Stimulated activated naive B cell treated with anti-CD40 and anti-IgM and Interleukin-4, amounts not matched to agents 10 μg/mL and 1 μg/mL and 100 μg/mL, for 72 hours (primary cell): Measurements from ENCODE around the gene MFNG.

Experiments used
- ATAC-seq, 2 donors: fragments of 150-1000 bp; cut with Tn5 transposase; replicated peaks; 2 replicates each; pipeline ENCODE4 v1.10.0; 2021; ENCODE audit warnings: moderate library complexity in 1 of 2
- DNase-seq: peaks from one replicate; pipeline ENCODE4 v3.0.0; 2021
- H3K27ac Mint-ChIP-seq: one replicate; pipeline ENCODE4 v1.8.0; 2022; ENCODE audit warnings: mild to moderate bottlenecking, mixed read lengths
- H3K27me3 Mint-ChIP-seq, 2 donors: one replicate each; pipeline ENCODE4 v1.8.0; 2022; ENCODE audit warnings: mixed read lengths in 2 of 2
- H3K36me3 Mint-ChIP-seq, 2 donors: one replicate each; pipeline ENCODE4 v1.8.0; 2022; ENCODE audit warnings: mixed read lengths in 2 of 2, mild to moderate bottlenecking in 1 of 2
- H3K4me1 Mint-ChIP-seq, 2 donors: one replicate each; pipeline ENCODE4 v1.8.0; 2022; ENCODE audit warnings: mixed read lengths in 2 of 2, mild to moderate bottlenecking in 1 of 2
- H3K4me3 Mint-ChIP-seq, 2 donors: one replicate each; pipeline ENCODE4 v1.8.0; 2022; ENCODE audit warnings: mild to moderate bottlenecking in 2 of 2, mixed read lengths in 2 of 2, moderate library complexity in 1 of 2
- H3K9me3 Mint-ChIP-seq, 2 donors: one replicate each; pipeline ENCODE4 v1.8.0; 2022; ENCODE audit warnings: mixed read lengths in 2 of 2, mild to moderate bottlenecking in 1 of 2

The MFNG gene

GRCh38 chr22:37505565-37505964 lies 19.4 kb upstream of the MFNG start:
- DNase-seq (no peak), ATAC-seq (no peak)
- Mint-ChIP-seq H3K4me1 (peaks cover 0 to 3% of the 10 kb centered on the region in 2 donors), H3K9me3 (no peaks in the 10 kb centered on the region), H3K4me3 (no peak overlapping the region), H3K27ac (no peak overlapping the region), H3K27me3 (peaks cover 20 to 36% of the 10 kb centered on the region in 2 donors), H3K36me3 (no peaks in the 10 kb centered on the region)

- no peaks in the 10 kb centered on the region for H3K36me3 Mint-ChIP-seq
- H3K27ac Mint-ChIP-seq, result no peak overlapping the region
- peaks cover 0 to 3% of the 10 kb centered on the region in 2 donors for H3K4me1 Mint-ChIP-seq
- H3K4me3 Mint-ChIP-seq, result no peak overlapping the region
- DNase-seq, result no peak
- peaks cover 26 to 42% of the 10 kb centered on the region in 2 donors for H3K27me3 Mint-ChIP-seq
- no peaks in the 10 kb centered on the region for H3K9me3 Mint-ChIP-seq
- ATAC-seq, result no peak
Measured at GRCh38 chr22:37504964-37505363, 18.8 kb upstream of the MFNG start.

- Mint-ChIP-seq H3K27me3 (peaks cover 34 to 48% of the 10 kb centered on the region in 2 donors), H3K36me3 (no peaks in the 10 kb centered on the region), H3K9me3 (no peaks in the 10 kb centered on the region), H3K4me1 (peaks cover 0 to 3% of the 10 kb centered on the region in 2 donors), H3K27ac (no peak overlapping the region), H3K4me3 (no peak overlapping the region)
- DNase-seq, result no peak
- no peak for ATAC-seq
Measured at GRCh38 chr22:37503850-37504249, 17.7 kb upstream of the MFNG start.

- no peak for DNase-seq
- no peak overlapping the region for H3K4me3 Mint-ChIP-seq
- H3K9me3 Mint-ChIP-seq, result no peaks in the 10 kb centered on the region
- peaks cover 34 to 52% of the 10 kb centered on the region in 2 donors for H3K27me3 Mint-ChIP-seq
- H3K4me1 Mint-ChIP-seq, result peaks cover 3 to 4% of the 10 kb centered on the region in 2 donors
- no peak for ATAC-seq
- H3K36me3 Mint-ChIP-seq, result no peaks in the 10 kb centered on the region
- H3K27ac Mint-ChIP-seq, result no peak overlapping the region
Measured at GRCh38 chr22:37503183-37503683, 17.0 kb upstream of the MFNG start.

GRCh38 chr22:37502342-37503182 lies 16.4 kb upstream of the MFNG start:
- H3K36me3 Mint-ChIP-seq, result no peaks in the 10 kb centered on the region
- no peak overlapping the region for H3K4me3 Mint-ChIP-seq
- H3K27me3 Mint-ChIP-seq, result peaks cover 39 to 47% of the 10 kb centered on the region in 2 donors
- no peak for DNase-seq
- H3K27ac Mint-ChIP-seq, result peak overlapping the region; percentile 52
- H3K4me1 Mint-ChIP-seq, result peaks cover 3 to 8% of the 10 kb centered on the region in 2 donors
- H3K9me3 Mint-ChIP-seq, result no peaks in the 10 kb centered on the region
- ATAC-seq, result no peak

- DNase-seq (no peak), ATAC-seq (no peak)
- Mint-ChIP-seq H3K4me1 (peaks cover 3 to 8% of the 10 kb centered on the region in 2 donors), H3K27ac (no peak overlapping the region), H3K9me3 (no peaks in the 10 kb centered on the region), H3K4me3 (no peak overlapping the region), H3K27me3 (peaks cover 42 to 54% of the 10 kb centered on the region in 2 donors), H3K36me3 (no peaks in the 10 kb centered on the region)
Measured at GRCh38 chr22:37501610-37502341, 15.6 kb upstream of the MFNG start.

- H3K9me3 Mint-ChIP-seq, result no peaks in the 10 kb centered on the region
- peaks cover 44 to 55% of the 10 kb centered on the region in 2 donors for H3K27me3 Mint-ChIP-seq
- H3K4me3 Mint-ChIP-seq, result no peak overlapping the region
- ATAC-seq (no peak), DNase-seq (no peak)
- no peaks in the 10 kb centered on the region for H3K36me3 Mint-ChIP-seq
- peaks cover 3 to 8% of the 10 kb centered on the region in 2 donors for H3K4me1 Mint-ChIP-seq
- no peak overlapping the region for H3K27ac Mint-ChIP-seq
Measured at GRCh38 chr22:37500745-37501609, 14.8 kb upstream of the MFNG start.

- ATAC-seq (no peak), DNase-seq (no peak)
- H3K4me1 Mint-ChIP-seq, result peaks cover 3 to 8% of the 10 kb centered on the region in 2 donors
- H3K27ac Mint-ChIP-seq, result no peak overlapping the region
- H3K36me3 Mint-ChIP-seq, result no peaks in the 10 kb centered on the region
- peaks cover 46 to 58% of the 10 kb centered on the region in 2 donors for H3K27me3 Mint-ChIP-seq
- H3K9me3 Mint-ChIP-seq, result no peaks in the 10 kb centered on the region
- H3K4me3 Mint-ChIP-seq, result no peak overlapping the region
Measured at GRCh38 chr22:37499789-37500540, 13.8 kb upstream of the MFNG start.

GRCh38 chr22:37499027-37499707 lies 13.0 kb upstream of the MFNG start:
- Mint-ChIP-seq H3K27ac (no peak overlapping the region), H3K36me3 (no peaks in the 10 kb centered on the region), H3K4me3 (no peak overlapping the region), H3K9me3 (no peaks in the 10 kb centered on the region), H3K4me1 (peaks cover 3 to 8% of the 10 kb centered on the region in 2 donors), H3K27me3 (peaks cover 46 to 54% of the 10 kb centered on the region in 2 donors)
- DNase-seq, result no peak
- ATAC-seq, result no peak

- DNase-seq (peak; percentile 61), ATAC-seq (peak; percentile 95 to 97)
- H3K4me3 Mint-ChIP-seq, result no peak overlapping the region
- peaks cover 46 to 54% of the 10 kb centered on the region in 2 donors for H3K27me3 Mint-ChIP-seq
- H3K4me1 Mint-ChIP-seq, result peaks cover 7 to 12% of the 10 kb centered on the region in 2 donors
- H3K9me3 Mint-ChIP-seq, result no peaks in the 10 kb centered on the region
- H3K36me3 Mint-ChIP-seq, result no peaks in the 10 kb centered on the region
- no peak overlapping the region for H3K27ac Mint-ChIP-seq
Measured at GRCh38 chr22:37498289-37498909, 12.2 kb upstream of the MFNG start.

GRCh38 chr22:37497062-37497599 lies 10.9 kb upstream of the MFNG start:
- Mint-ChIP-seq H3K4me1 (peaks cover 12 to 20% of the 10 kb centered on the region in 2 donors), H3K27ac (no peak overlapping the region), H3K4me3 (no peak overlapping the region), H3K9me3 (no peaks in the 10 kb centered on the region), H3K36me3 (no peaks in the 10 kb centered on the region), H3K27me3 (peaks cover 40 to 49% of the 10 kb centered on the region in 2 donors)
- ATAC-seq (no peak), DNase-seq (no peak)

GRCh38 chr22:37496651-37497050 lies 10.5 kb upstream of the MFNG start:
- Mint-ChIP-seq H3K9me3 (no peaks in the 10 kb centered on the region), H3K4me3 (no peak overlapping the region), H3K27ac (no peak overlapping the region), H3K36me3 (no peaks in the 10 kb centered on the region), H3K27me3 (peaks cover 37 to 45% of the 10 kb centered on the region in 2 donors), H3K4me1 (peaks cover 12 to 20% of the 10 kb centered on the region in 2 donors)
- no peak for DNase-seq
- no peak for ATAC-seq
